HG02970 (cell line): ENCODE results near the gene FKBP9.
A peak's percentile ranks its signal among the peaks of the same experiment; 100 is the strongest.
"Not testable (repeated sequence)": the region's sequence is repeated elsewhere in the genome, so short reads cannot be mapped to it uniquely, and the experiment has no call there.

ENCODE experiments used
- ATAC-seq: cut with Tn5 transposase; IDR thresholded peaks from one replicate; pipeline ENCODE4 v1.9.1; 2021; ENCODE audit warnings: mild to moderate bottlenecking, moderate library complexity, moderate number of reproducible peaks; ENCODE audit not compliant: unreplicated experiment, low FRiP score

FKBP9 gene, protein sequence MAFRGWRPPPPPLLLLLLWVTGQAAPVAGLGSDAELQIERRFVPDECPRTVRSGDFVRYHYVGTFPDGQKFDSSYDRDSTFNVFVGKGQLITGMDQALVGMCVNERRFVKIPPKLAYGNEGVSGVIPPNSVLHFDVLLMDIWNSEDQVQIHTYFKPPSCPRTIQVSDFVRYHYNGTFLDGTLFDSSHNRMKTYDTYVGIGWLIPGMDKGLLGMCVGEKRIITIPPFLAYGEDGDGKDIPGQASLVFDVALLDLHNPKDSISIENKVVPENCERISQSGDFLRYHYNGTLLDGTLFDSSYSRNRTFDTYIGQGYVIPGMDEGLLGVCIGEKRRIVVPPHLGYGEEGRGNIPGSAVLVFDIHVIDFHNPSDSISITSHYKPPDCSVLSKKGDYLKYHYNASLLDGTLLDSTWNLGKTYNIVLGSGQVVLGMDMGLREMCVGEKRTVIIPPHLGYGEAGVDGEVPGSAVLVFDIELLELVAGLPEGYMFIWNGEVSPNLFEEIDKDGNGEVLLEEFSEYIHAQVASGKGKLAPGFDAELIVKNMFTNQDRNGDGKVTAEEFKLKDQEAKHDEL

DNA sequence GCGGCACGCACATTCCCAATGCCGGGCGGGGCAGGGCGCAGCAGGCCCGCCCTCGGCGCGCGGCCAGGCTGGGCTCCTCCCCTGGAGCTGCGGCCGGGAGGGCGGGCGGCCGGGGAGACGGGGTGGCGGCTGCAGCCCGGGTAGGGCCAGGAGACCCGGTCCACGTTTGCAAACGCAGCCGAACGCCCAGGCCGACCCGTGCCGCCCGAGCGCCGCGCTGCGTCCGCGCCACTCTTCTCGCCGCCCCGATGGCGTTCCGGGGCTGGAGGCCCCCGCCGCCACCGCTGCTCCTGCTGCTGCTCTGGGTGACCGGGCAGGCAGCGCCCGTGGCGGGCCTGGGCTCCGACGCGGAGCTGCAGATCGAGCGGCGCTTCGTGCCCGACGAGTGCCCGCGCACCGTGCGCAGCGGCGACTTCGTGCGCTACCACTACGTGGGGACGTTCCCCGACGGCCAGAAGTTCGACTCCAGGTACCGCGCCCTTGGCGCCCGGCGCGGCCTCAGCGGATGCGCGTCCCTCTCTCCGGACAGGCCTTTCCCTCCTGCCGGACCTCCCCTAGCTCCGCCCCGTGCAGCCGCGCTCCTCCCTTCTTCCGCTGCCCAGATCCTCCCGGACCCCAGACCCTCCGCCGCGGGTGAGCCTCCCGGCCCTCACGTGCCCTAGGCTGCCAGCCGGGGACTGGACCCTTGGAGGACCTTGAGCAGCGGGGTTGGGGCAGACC is at the start of gene FKBP9:
Gene FKBP9, plus strand, starts transcription at position 115 of the 720 bp plus-strand sequence. Its CDS starts 134 bp downstream, at position 249.
- peak; percentile 56 for ATAC-seq

DNA sequence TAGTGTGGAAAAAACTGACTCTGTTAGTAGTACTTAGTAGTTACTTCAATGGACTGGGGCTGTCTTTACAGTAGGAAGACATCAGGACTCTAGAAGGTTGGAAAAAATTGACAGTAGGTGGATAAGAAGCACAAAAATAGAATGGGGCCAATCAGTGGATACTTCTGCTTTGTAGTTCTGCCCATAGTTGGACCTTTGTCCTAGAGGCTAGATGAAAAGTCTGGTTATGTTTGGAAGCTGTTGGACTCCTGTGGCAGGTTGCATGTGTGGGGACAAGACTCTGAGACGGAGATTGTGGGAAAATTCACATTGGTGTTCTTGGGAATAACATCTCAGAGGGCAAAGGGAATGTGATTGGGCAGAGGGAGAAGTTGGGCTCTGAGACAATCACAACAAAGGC is 47.0 kb upstream of the FKBP9 start:
- no peak for ATAC-seq

DNA sequence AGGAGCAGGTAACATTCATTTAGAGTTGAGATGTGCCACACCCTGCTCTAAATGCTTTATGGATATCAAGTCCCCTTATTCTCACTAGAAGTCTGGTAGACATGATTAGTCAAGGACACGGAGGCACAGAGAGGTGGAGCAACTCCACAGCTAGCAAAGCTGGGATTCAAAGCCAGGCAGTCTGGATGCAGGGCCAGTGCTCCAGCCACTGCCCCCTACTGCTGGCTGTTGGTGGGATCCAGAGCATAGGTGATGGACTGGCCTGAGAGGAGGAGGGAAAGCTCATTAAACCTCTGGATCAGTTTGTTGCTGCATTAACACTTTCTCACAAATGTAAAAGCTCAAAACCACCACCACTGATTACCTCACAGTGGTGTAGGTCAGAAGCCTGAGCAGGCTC is 43.1 kb upstream of the FKBP9 start:
- no peak for ATAC-seq

DNA sequence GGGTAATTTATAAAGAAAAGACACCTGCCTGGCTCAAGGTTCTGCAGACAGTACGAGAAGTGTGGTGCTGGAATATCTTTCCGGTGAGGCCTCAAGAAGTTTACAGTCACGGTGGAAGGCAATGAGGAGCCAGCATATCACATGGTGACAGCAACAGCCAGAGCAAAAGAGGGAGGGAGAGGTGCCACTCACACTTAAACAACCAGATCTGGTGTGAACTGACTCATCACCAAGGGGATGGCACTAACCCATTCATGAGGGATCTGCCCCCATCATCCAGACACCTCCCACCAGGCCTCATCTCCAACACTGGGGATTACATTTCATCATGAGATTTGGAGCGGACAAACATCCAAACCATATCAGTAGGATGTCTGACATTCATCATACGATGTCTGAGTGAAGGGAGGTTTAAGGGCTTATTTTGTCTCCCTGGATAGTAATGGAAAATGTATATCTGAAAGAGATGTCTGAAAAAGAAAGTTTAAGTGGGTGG is 42.2 kb upstream of the FKBP9 start:
- no peak for ATAC-seq

DNA sequence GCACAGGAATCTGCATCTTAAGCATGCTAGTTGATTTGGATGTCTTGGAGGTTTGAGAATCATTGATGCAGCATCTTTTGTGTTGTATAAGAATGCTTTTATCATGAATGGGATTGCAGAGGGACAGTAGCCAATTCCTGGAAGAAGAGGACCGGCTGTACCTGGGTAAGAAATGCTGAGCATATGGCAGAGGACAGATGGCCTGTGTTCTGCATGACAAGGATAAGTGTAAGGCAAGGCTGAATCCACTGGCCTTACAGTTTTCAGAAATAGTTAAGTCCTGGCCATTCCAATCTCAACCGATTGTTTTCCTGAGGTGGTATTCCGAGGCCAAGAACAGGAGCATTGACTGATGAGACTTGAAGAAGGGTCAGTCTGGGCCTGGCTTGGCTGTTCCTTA is 41.2 kb upstream of the FKBP9 start:
- no peak for ATAC-seq

DNA sequence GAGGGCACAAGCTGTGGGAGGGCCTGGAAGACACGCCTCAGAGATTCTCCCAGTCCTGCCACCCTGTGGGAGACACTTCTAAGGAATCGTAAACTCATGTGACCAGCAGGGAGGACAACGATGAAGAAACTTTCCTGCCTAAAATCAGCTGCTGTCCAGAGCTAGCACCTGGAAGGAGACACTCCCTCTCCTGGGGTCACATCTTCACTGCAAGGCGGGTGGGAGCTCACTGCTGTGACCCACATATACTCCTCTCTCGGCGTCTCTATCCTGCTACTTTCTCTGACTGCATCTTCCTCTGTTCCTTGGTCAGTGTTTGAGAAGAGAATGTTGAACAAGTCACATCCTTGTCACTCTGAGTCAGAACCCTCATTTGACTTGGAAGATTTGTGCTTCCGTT is 40.2 kb upstream of the FKBP9 start:
- not testable (repeated sequence) for ATAC-seq

DNA sequence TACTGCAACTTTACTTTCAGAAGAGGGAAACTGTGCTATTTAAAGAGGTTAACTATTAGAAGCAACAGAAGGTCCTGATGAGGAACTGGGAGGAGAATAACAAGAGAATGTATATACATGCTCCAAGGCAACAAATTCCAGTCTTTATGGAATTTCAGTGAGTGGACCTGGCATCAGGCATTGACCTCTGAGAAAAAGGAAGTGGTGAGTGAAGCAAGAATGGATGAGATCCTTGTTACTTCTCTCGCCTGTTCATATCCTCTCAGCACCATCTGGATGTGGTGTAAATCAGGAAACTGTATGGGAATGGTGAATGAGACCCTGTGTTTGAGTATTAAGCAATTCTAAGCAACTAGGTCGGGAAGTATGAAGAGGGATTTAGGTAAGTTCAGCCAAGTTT is 35.3 kb upstream of the FKBP9 start:
- ATAC-seq, result no peak

DNA sequence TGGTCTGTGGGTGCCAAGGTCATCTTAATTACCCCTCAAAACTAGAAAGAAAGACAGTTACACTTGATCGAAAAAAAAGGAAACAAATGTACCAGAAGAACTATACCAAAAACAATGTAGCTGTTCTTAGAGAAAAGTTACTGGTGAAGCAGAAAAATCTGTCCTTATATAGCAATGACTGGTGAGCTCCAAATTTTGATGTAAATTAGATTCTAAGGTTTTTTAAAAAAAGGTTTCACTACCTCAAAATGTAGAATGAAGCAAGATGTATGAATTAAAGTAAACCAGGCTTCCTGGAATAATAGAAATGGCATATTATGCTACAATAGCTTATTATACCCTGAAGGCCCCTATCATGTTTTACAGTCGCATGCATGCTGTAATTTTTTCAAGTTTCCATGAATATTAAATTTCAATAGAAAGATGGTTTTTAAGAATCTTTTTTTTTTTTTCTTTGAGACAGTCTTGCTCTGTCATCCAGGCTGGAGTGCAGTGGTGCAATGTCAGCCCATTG is 28.4 kb upstream of the FKBP9 start:
- ATAC-seq, result no peak

DNA sequence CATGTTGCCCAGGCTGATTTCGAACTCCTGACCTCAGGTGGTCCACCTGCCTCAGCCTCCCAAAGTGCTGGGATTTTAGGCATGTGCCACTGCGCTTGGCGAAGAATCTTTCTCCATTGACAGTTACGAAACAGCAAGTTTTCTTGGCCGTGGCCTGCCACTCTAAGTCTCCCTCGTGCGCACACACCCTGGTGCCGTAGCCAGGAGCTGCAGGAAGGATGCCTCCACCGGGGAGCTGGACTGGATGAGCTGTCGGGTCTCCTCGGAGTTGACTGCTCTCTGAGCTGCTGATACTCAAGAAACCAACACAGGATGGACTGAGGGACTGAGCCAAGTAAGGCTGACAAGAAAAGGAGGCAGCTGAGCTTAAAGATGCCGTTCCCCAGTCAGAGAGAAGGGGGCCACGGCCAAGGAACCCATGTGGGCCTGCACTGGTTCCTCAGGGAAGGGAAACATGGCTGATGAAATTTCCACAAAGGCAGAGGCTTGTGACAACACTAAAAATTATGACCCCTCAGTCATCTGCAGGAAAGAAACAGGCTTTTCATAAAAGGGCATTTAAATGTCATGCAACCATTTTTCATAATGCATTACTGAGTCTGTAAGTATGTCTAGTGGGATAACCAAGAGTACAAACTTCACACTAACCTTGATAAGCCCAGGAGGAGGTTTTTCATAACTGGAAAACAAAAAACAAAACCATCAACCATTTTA is 27.7 kb upstream of the FKBP9 start:
- ATAC-seq, result no peak

DNA sequence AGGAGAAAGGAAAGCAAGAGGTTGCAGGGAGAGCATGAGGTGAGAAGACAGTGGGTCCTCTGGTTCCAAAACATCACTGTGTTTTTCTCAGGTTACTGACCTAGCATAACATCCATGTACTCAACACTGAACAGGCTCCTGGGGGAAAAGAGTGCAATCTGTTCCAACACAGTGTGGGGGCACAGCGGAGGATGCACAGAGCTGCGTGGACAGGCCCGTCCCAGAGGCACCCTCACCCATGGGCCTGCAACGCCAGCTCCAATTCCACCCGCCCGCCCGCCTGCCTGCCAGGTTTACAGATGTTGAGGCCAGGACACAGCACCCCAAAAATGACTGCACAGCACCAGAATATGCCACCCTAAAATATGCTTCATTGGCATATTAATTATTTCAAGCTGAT is 26.9 kb upstream of the FKBP9 start:
- no peak for ATAC-seq

DNA sequence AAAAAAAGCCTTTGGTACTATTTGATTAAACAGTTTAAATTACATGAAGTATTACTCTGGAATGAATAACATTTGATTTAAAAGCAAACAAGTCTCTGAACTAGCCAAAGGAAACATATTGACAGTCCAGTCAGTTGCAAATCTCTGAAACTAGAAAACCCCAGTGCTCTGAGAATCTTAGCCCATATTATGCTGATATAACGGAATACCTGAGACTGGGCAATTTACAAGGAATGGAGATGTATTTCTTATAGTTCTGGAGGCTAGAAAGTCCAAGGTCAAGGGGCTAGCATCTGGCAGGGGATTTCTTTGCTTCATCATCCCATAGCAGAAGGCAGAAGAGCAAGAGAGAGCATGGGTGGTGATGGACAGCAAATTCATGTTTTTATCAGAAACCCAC is 21.7 kb upstream of the FKBP9 start:
- no peak for ATAC-seq

DNA sequence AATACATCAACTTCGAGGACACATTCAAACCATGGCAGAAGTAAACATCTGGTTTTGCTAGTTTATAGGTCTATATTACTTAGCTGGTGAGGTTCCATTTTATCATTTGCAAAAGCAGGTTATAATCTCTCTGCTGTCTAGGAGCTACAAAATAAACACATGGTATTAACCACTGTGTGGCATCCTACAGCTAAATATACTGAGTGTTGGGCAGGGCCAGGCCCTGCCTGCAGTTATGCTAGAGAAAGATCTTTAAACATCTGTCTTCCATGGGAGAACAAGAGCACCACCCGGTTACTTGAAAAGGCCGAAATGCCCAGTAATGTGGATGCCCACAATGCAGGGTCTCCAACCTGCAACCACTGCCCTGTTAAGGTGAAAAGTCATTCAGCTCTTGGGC is 20.6 kb upstream of the FKBP9 start:
- no peak for ATAC-seq

DNA sequence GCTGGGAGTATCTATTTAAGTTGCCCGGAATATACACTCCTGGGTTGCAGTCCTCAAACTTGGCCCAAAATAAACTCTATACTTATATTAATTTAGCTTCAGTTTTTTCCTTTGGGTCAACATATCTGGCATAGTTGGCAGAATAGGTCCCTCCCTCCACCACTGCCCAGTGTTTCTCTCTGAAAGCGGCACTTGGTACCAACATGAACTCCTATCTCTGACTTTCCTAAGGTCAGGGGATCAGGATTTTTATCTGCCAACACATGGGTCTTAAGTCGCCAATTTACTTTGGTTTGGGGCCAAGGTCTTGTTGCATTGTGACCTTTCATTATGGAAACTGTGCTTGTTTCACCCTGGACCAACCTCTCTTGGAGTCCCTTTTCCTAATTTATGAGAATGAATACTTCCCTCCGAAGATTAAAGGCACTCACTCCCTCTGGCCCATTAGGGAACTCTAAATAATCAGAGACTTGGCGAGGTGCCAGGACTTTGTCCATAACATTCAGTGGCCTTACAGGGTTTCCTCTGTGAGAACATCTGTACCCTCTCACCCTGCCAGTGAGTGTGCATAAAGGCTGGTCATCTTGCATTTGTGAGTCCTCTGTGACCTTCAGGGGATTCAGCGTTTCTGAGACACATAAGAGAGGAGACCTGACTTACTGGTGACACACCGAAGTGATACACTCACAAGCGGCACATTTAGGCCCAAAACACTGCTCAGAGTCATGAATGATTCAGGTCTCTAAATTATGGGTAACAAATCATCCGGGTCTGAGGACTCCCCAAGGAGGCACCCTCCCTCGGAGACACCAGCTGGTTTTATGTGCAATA is 19.7 kb upstream of the FKBP9 start:
- ATAC-seq, result no peak

DNA sequence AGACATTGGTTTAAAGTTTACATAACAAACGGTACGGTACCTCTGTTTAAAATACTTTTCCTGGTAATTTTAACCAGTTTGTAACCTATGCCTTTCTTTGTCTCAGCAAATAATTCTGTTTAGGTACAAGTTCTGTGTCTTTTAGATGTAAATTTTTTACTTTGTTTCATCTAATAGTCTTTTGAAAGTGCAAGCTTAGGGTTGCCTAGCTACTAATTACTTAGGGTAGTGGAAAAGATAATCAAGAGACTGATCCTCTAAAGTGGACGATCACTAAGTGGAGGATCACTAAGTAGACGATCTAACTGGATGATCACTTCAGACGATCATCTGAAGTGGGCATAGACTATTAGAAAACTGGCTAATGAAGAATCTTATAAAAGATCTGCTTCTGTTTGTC is 16.1 kb upstream of the FKBP9 start:
- ATAC-seq, result no peak

DNA sequence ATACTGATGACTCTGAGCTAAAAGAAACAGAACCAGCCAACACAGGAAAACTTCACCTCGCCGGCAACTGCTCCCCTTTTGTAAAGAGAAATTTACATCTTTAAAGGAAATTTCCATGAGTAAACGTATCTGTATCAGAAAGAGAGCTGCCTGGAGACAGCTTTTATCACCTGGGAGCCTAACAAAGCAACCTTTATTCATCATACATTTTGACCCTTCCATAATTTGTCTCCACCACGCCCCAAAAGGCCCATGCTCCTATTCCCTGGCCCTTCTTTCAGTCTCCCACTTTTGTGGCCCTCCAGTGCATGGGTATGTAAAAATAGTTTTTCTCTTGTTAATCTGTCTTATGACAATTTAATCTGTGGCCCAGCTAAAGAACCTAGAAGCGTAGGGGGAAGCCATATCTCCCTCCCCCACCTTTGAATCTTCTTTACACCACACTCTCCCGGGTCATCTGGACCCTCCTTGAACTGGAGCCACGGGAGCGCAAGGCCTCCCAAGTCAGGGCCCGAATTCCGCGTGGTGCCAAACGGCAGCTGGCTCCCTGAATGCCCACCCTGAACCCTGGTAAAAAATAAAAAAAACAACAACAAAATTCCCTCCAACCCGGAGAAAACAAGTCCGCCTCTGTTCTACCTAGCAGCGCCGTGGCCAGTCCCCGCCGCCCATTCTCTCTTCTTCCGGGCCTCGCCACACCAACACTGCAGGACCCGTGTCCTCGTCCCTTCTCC is 15.4 kb upstream of the FKBP9 start:
- ATAC-seq, result no peak

DNA sequence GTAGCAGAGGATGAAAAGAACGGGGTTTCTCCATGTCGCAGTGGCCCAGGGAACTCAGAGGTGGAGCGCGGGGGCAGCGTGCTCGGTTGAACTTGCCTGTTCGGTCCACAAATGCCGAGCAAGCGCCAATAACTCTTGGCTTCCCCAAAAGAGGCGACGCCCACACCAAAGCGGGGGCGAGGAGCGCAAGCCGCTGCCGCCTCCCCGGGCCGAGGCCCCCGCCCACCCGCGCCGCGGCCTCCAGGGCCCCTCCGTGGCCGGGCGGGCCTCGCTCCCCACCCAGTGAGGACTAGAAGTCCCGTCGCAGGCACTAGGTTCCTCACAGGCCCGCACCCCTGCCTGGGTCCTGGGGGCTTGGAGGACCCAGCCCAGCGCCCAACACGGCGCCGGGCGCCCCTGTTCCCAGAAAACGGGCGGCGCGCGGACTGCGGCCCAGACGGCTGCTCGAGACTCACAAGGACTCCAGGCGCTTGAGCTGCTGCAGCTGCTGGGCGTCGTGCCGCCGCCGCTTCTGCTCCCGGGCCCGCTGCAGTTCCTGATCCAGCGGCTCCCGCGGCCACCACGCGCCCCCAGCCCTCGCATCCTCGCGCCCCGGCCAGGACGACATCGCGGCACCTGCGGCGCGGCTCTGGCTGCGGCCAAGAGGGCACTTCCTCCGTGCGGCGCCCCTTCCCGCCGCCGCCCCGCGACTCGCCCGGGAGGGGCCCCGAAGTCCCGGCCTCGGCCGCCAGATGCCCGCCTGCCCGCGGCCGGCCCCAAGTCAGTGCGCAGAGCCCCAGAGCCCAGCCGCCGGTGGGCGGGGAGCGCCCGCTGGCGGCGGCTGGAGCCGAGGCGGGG is 14.6 kb upstream of the FKBP9 start:
- ATAC-seq, result peak; percentile 77

DNA sequence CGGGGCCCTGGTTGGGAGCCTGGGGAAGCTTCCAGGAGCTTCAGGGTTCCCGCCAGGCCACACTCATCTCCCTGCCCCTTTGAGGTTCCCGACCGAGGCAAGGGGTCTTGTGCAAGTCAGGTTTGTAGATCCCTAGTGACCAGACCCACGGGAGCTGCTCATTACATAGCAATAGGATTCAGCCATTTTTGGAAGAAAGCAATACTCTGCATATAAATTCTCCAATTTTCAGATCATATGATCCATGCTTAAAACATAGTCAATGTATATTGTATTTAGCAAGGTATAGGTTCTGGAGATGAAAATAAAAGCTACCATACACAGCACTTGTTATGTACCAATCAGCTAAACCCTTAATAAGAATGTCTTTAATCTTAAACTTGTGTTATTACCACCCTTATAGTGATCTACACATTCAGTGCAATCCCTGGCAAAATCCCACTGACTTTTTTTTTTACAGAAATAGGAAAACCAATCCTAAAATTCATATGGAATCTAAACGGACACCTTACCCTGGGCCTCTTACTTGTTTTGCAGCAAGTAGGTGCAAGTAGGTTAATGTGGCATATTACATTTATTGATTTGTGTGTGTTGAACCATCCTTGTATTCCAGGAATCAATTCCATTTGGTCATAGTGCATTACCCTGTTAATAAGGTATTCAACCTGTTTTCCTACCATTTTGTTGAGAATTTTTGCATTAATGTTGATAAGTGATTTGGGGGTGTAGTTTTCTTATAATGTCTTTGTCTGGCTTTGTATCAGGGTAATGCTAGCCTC is 13.8 kb upstream of the FKBP9 start:
- ATAC-seq, result no peak
